ENCODE measurements around the gene BRD4.

GRCh38 chr19:15246198-15246481 is 86.2 kb downstream of the BRD4 start:
- TF ChIP-seq CTCF (IDR thresholded peaks at IDR 0.05) (no peak), POLR2A (IDR thresholded peaks at IDR 0.05) (no peak), EP300 (IDR thresholded peaks at IDR 0.05) (no peak), POLR2AphosphoS5 (IDR thresholded peaks at IDR 0.05) (no peak)

All from upper lobe of left lung (tissue), 4 donors.